Loucy (cell line): ENCODE results near the gene BCL2L12.

Experiments used
- CTCF ChIP-seq: fragments of 200-600 bp; sonication (generic); conservative IDR thresholded peaks from 2 replicates; pipeline ENCODE4 v1.5.1; 2014; ENCODE audit warnings: mild to moderate bottlenecking, antibody characterized with exemption, low read length
- EZH2phosphoT487 ChIP-seq: fragments of 200-600 bp; IDR thresholded peaks from 2 replicates; pipeline ENCODE4 v1.6.1; 2018; ENCODE audit warnings: antibody characterized with exemption, mild to moderate bottlenecking, moderate library complexity, borderline replicate concordance

GRCh38 chr19:49616532-49616931, 49.2 kb upstream of the BCL2L12 start:
- no peak for TF ChIP-seq CTCF
- no peak for TF ChIP-seq EZH2phosphoT487
